ENCODE results near the gene KDM7A.

DNA sequence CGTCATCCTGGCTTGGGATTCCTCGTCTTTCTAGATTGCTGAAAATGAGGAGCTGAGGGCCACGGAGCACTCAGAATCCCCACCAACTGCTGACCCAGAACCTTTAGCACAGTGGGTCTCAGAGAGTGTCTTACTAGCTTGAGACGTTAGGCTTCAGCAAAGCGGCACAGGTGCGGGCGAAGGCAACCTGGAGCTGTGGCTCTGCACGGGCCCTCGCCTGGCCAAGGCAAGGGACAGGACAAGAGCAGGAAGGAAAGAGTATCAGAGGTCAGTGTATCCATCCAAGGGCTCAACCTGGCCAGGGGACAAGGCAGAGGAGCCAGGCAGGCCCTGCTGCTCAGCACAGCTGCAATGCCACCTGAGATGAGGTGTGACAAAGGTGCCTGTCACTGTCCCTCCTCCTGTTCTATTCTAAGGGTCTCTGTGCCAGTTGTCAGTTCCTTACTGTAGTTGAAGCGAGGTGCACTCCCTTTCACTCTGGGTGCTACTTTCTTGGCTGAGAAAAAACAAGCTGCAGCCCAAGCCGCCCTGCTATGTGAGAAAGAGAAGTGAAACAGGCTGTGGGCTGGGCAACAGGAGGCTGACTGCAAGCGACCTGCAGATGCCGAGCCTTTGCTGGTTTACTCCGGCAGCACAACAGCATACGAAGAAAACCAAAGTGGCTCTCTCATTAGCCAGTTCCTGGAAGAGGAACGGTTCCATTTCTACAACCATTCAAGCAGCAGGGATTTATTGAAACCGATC, 33.3 kb upstream of the KDM7A start:
- TF ChIP-seq YY1 (IDR thresholded peaks at IDR 0.05; ENCODE audit: insufficient read depth, insufficient read length): no peak
- no peak for TF ChIP-seq ZNF274 (IDR thresholded peaks at IDR 0.05; ENCODE audit: low read depth, low read length)
- TF ChIP-seq SUZ12 (IDR thresholded peaks at IDR 0.05; ENCODE audit: extremely low read depth, insufficient read depth, insufficient read length): no peak

Measured in NT2/D1 (cell line).